ENCODE measurements around the gene ERG.

Gene ERG

GRCh38 chr21:38495696-38496095, 2.6 kb downstream of the ERG start:
- no peak for DNase-seq

GRCh38 chr21:38495242-38495641, 3.0 kb downstream of the ERG start:
- DNase-seq, result no peak

- DNase-seq, result no peak
These were observed 3.6 kb downstream of the ERG start for GRCh38 chr21:38494703-38495102.

- no peak for DNase-seq
These were observed 4.0 kb downstream of the ERG start for GRCh38 chr21:38494251-38494642.

GRCh38 chr21:38493549-38494250, 4.6 kb downstream of the ERG start:
- DNase-seq, result no peak

- no peak for DNase-seq
These were observed 6.3 kb downstream of the ERG start for GRCh38 chr21:38492007-38492406.

GRCh38 chr21:38491536-38491935, 6.7 kb downstream of the ERG start:
- DNase-seq, result no peak

- no peak for DNase-seq
These were observed 7.8 kb downstream of the ERG start for GRCh38 chr21:38490411-38491020.

- DNase-seq, result no peak
These were observed 8.5 kb downstream of the ERG start for GRCh38 chr21:38489729-38490128.

- DNase-seq, result no peak
These were observed 9.0 kb downstream of the ERG start for GRCh38 chr21:38489271-38489652.

GRCh38 chr21:38488640-38489270, 9.5 kb downstream of the ERG start:
- DNase-seq, result no peak

GRCh38 chr21:38487901-38488639, 10.2 kb downstream of the ERG start:
- no peak for DNase-seq

- no peak for DNase-seq
These were observed 11.6 kb downstream of the ERG start for GRCh38 chr21:38486706-38487105.

- DNase-seq, result no peak
These were observed 12.1 kb downstream of the ERG start for GRCh38 chr21:38486221-38486620.

- no peak for DNase-seq
These were observed 18.4 kb downstream of the ERG start for GRCh38 chr21:38479641-38480525.

- no peak for DNase-seq
These were observed 19.5 kb downstream of the ERG start for GRCh38 chr21:38478782-38479181.

- DNase-seq, result no peak
These were observed 21.1 kb downstream of the ERG start for GRCh38 chr21:38477226-38477625.

GRCh38 chr21:38476385-38476784, 21.9 kb downstream of the ERG start:
- no peak for DNase-seq

GRCh38 chr21:38475519-38475918, 22.8 kb downstream of the ERG start:
- no peak for DNase-seq

- DNase-seq, result no peak
These were observed 23.5 kb downstream of the ERG start for GRCh38 chr21:38474796-38475195.

- no peak for DNase-seq
These were observed 24.2 kb downstream of the ERG start for GRCh38 chr21:38474124-38474523.

GRCh38 chr21:38472412-38473108, 25.7 kb downstream of the ERG start:
- DNase-seq, result no peak

Measured in stimulated activated CD4-positive, alpha-beta T cell treated with anti-CD3 and anti-CD28 coated beads, Interleukin-4, amount 100 ng/mL, for 4 hours (primary cell).